ENCODE data around the gene ARL8B. TPM values are rescaled to one million over a fixed set of nuclear protein-coding genes. Genes with fewer than 3 reads are reported as not detected.
"Not testable (repeated sequence)": the region's sequence is repeated elsewhere in the genome, so short reads cannot be mapped to it uniquely, and the experiment has no call there.

ARL8B gene
- total RNA-seq, 2 experiments from 2014 or later, result 33.9 to 38.9 TPM

GRCh38 chr3:5096336-5097008 is 25.6 kb upstream of the ARL8B start:
- no peaks in the 10 kb centered on the region for H3K9me3 Mint-ChIP-seq
- H3K4me1 Mint-ChIP-seq (ENCODE audit: low read depth), result peaks cover 3% of the 10 kb centered on the region
- ATAC-seq (no peak), DNase-seq (no peak)
- no peak overlapping the region for H3K4me3 Mint-ChIP-seq
- intact Hi-C loops (cut with micrococcal nuclease), result no loop called here
- ChIA-PET POLR2A (no interaction called here), CTCF (interaction anchor here (1.3 to 1.5 kb wide), 2 partner anchors 27 to 385 kb away, joined by 4 read pairs; no protein-coding TSS in a partner anchor)
- no peaks in the 10 kb centered on the region for H3K36me3 Mint-ChIP-seq (ENCODE audit: low read depth)
- peaks cover 15% of the 10 kb centered on the region for H3K27me3 Mint-ChIP-seq
- no peak for TF ChIP-seq CTCF (IDR thresholded peaks at IDR 0.05)
- H3K27ac Mint-ChIP-seq, result no peak overlapping the region

- Mint-ChIP-seq H3K27ac (no peak overlapping the region), H3K36me3 (ENCODE audit: low read depth) (no peaks in the 10 kb centered on the region), H3K9me3 (no peaks in the 10 kb centered on the region), H3K27me3 (peaks cover 15% of the 10 kb centered on the region), H3K4me3 (no peak overlapping the region), H3K4me1 (ENCODE audit: low read depth) (peaks cover 3% of the 10 kb centered on the region)
- DNase-seq, result no peak
- no peak for ATAC-seq
- ChIA-PET CTCF (interaction anchor here (0.9 kb wide), 1 partner anchor 416 kb away, joined by 3 read pairs; no protein-coding TSS in a partner anchor), POLR2A (interaction anchor here (0.6 to 1.1 kb wide), 3 partner anchors 14 to 457 kb away, joined by 3 to 5 read pairs (median 4); no protein-coding TSS in a partner anchor)
- intact Hi-C loops (cut with micrococcal nuclease), result no loop called here
- no peak for TF ChIP-seq CTCF (IDR thresholded peaks at IDR 0.05)
These were observed 23.7 kb upstream of the ARL8B start for GRCh38 chr3:5098346-5098745.

- POLR2A ChIA-PET, result no interaction called here
- H3K4me1 Mint-ChIP-seq (ENCODE audit: low read depth), result no peaks in the 10 kb centered on the region
- TF ChIP-seq CTCF (IDR thresholded peaks at IDR 0.05), result no peak
These were observed 19.6 kb upstream of the ARL8B start for GRCh38 chr3:5102532-5102931.

GRCh38 chr3:5103743-5104142 is 18.3 kb upstream of the ARL8B start:
- no peaks in the 10 kb centered on the region for H3K36me3 Mint-ChIP-seq (ENCODE audit: low read depth)
- no peak overlapping the region for H3K27ac Mint-ChIP-seq
- TF ChIP-seq CTCF (IDR thresholded peaks at IDR 0.05), result no peak
- H3K27me3 Mint-ChIP-seq, result peaks cover 1% of the 10 kb centered on the region
- CTCF ChIA-PET, result no interaction called here
- H3K9me3 Mint-ChIP-seq, result no peaks in the 10 kb centered on the region
- H3K4me1 Mint-ChIP-seq (ENCODE audit: low read depth), result no peaks in the 10 kb centered on the region
- no peak overlapping the region for H3K4me3 Mint-ChIP-seq
- intact Hi-C loops (cut with micrococcal nuclease), result no loop called here
- POLR2A ChIA-PET, result interaction anchor here (0.7 kb wide), 1 partner anchor 318 kb away, joined by 3 read pairs; no protein-coding TSS in a partner anchor
- ATAC-seq (no peak), DNase-seq (no peak)

More at GRCh38 chr3:5102532-5102931, 19.6 kb upstream of the ARL8B start:
- H3K9me3 Mint-ChIP-seq, result no peaks in the 10 kb centered on the region
- intact Hi-C loops (cut with micrococcal nuclease), result no loop called here
- DNase-seq (no peak), ATAC-seq (no peak)
- H3K36me3 Mint-ChIP-seq (ENCODE audit: low read depth), result no peaks in the 10 kb centered on the region
- peaks cover 1% of the 10 kb centered on the region for H3K27me3 Mint-ChIP-seq
- no peak overlapping the region for H3K27ac Mint-ChIP-seq
- CTCF ChIA-PET, result interaction anchor here (0.7 to 1.1 kb wide), 4 partner anchors 9 to 391 kb away, joined by 3 read pairs; no protein-coding TSS in a partner anchor
- H3K4me3 Mint-ChIP-seq, result no peak overlapping the region

- Mint-ChIP-seq H3K9me3 (no peaks in the 10 kb centered on the region), H3K4me3 (no peak overlapping the region), H3K27ac (no peak overlapping the region), H3K27me3 (no peaks in the 10 kb centered on the region), H3K4me1 (ENCODE audit: low read depth) (no peaks in the 10 kb centered on the region), H3K36me3 (ENCODE audit: low read depth) (no peaks in the 10 kb centered on the region)
- CTCF ChIA-PET, result no interaction called here
- TF ChIP-seq CTCF (IDR thresholded peaks at IDR 0.05), result no peak
- DNase-seq (no peak), ATAC-seq (no peak)
- POLR2A ChIA-PET, result no interaction called here
- intact Hi-C loops (cut with micrococcal nuclease), result no loop called here
These were observed 17.0 kb upstream of the ARL8B start for GRCh38 chr3:5105050-5105449.

- POLR2A ChIA-PET; DNase-seq; intact Hi-C loops (cut with micrococcal nuclease); H3K36me3 Mint-ChIP-seq (ENCODE audit: low read depth); ATAC-seq; H3K4me1 Mint-ChIP-seq (ENCODE audit: low read depth); H3K4me3 Mint-ChIP-seq; H3K27me3 Mint-ChIP-seq; H3K9me3 Mint-ChIP-seq; H3K27ac Mint-ChIP-seq: not testable (repeated sequence)
- CTCF ChIA-PET, result interaction anchor here (1.6 kb wide), 1 partner anchor 20 kb away, joined by 3 read pairs; no protein-coding TSS in a partner anchor
These were observed 15.7 kb upstream of the ARL8B start for GRCh38 chr3:5106371-5106770.

GRCh38 chr3:5106933-5107334 is 15.2 kb upstream of the ARL8B start:
- POLR2A ChIA-PET; ATAC-seq; H3K9me3 Mint-ChIP-seq; DNase-seq; H3K27me3 Mint-ChIP-seq; H3K4me1 Mint-ChIP-seq (ENCODE audit: low read depth); H3K27ac Mint-ChIP-seq; intact Hi-C loops (cut with micrococcal nuclease); H3K4me3 Mint-ChIP-seq; H3K36me3 Mint-ChIP-seq (ENCODE audit: low read depth): not testable (repeated sequence)
- CTCF ChIA-PET, result interaction anchor here (1.6 kb wide), 1 partner anchor 21 kb away, joined by 3 read pairs; no protein-coding TSS in a partner anchor
